ENCODE results near the gene SEMA3G. TPM values are rescaled to one million over a fixed set of nuclear protein-coding genes. Genes with fewer than 3 reads are reported as not detected.

The SEMA3G gene
- total RNA-seq, 3 donors from 2014 or later (not counting 1 experiment from before 2014, with no cell fraction given): 0.07 to 0.55 TPM; not detected in 1

DNA sequence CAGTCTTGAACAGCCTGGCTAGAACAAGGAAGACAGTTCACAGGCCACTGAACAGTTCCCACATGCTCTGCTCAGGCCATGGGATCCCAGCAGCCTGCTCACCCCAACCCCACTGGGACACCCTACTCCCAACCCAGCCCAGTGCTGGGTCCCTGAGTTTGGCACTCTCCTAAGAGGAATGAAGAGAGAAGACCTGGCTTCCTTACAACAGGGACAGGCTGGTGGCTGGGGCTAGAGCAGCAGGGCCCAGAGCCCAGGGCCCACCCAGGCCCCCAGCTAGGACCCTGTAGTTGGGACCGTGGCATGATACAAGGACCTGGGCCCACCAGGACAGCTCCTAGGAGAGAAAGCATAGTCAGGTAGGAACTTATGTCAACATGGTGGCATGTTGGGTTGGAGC is 43.4 kb downstream of the SEMA3G start:
- H3K9me3 Mint-ChIP-seq: no peaks in the 10 kb centered on the region
- DNase-seq (no peak), ATAC-seq (peak in 1 of 3 donors; percentile 8)
- Histone ChIP-seq H3K4me1 (ENCODE audit: control insufficient read depth, insufficient read depth, low read length) (peaks cover 3% of the 10 kb centered on the region), H3K27ac (ENCODE audit: low read length) (no peak overlapping the region), H3K36me3 (ENCODE audit: control insufficient read depth, insufficient read depth, low read length) (peaks cover 66% of the 10 kb centered on the region), H3K27me3 (ENCODE audit: control insufficient read depth, insufficient read depth, low read length) (no peaks in the 10 kb centered on the region), H3K4me3 (ENCODE audit: low read length) (no peak overlapping the region), H3K9me3 (ENCODE audit: control insufficient read depth, insufficient read depth, low read length) (no peaks in the 10 kb centered on the region)
- intact Hi-C loops (cut with micrococcal nuclease): no loop called here
- H3K4me3 Mint-ChIP-seq: no peak overlapping the region
- peak overlapping the region; percentile 13 to 21 for H3K27ac Mint-ChIP-seq
- TF ChIP-seq CTCF (IDR thresholded peaks at IDR 0.05): no peak
- WGBS (ENCODE audit: insufficient coverage): 96% methylated on average over 1 of the region's 1 CpG
- H3K27me3 Mint-ChIP-seq (ENCODE audit: low read depth in 2 of 2): no peaks in the 10 kb centered on the region
- H3K4me1 Mint-ChIP-seq: peaks cover 0 to 8% of the 10 kb centered on the region in 2 donors
- no peaks in the 10 kb centered on the region for H3K36me3 Mint-ChIP-seq

DNA sequence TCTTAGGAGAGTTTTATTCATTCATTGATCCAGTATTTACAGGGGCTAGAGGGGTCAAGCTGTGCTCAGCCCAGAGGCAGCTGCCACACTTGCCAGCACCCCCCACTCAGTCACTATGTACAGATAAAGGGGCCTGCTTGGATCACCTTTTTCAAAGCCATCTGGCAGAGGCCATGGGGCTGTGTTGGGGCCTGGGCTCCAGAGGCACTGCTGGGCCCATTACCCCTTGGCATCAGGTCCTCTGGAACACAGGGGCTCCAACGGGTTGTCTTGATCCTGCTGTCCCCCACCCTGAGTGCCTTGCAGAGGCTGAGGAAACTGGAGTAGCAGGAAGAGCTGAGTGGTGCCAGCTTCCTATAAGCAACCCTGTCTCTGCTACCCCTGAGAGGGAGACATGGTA is 43.9 kb downstream of the SEMA3G start:
- Mint-ChIP-seq H3K4me1 (peaks cover 0 to 8% of the 10 kb centered on the region in 2 donors), H3K9me3 (no peaks in the 10 kb centered on the region), H3K4me3 (no peak overlapping the region), H3K27me3 (ENCODE audit: low read depth in 2 of 2) (no peaks in the 10 kb centered on the region), H3K36me3 (no peaks in the 10 kb centered on the region), H3K27ac (peak overlapping the region; percentile 13 to 21)
- no peak for DNase-seq
- H3K4me3 ChIP-seq (ENCODE audit: low read length): no peak overlapping the region
- intact Hi-C loops (cut with micrococcal nuclease): no loop called here
- H3K27ac ChIP-seq (ENCODE audit: low read length): no peak overlapping the region
- peaks cover 61% of the 10 kb centered on the region for H3K36me3 ChIP-seq (ENCODE audit: control insufficient read depth, insufficient read depth, low read length)
- no peaks in the 10 kb centered on the region for H3K27me3 ChIP-seq (ENCODE audit: control insufficient read depth, insufficient read depth, low read length)
- 100% methylated on average over 1 of the region's 1 CpG for WGBS (ENCODE audit: insufficient coverage)
- TF ChIP-seq CTCF (IDR thresholded peaks at IDR 0.05): no peak
- H3K4me1 ChIP-seq (ENCODE audit: control insufficient read depth, insufficient read depth, low read length): no peaks in the 10 kb centered on the region
- no peaks in the 10 kb centered on the region for H3K9me3 ChIP-seq (ENCODE audit: control insufficient read depth, insufficient read depth, low read length)
- ATAC-seq: peak in 1 of 3 donors; percentile 19

DNA sequence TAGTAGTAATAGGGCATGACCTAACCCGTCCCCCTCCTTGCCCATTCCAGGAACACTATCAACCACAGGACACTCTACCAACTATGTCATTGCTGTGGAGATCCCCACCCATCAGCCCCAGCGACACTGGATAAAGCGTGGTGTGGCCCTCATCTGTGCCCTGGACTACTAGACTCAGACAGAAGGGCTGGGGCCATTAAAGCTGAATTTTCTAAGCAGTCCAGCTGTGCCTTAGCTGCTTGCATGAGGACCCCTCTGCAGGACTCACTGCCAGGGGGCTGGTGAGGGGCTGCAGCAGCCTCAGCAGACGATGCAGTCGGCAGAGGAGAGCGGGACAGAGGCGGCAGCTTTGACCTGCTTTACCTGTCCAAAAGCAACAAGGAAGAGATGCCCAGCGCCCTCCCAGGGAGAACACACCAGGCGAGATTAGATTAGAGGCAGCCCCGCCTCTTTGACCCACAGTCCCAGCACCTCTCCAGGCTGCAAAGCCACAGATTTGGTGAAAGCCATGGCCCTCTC is 44.6 kb downstream of the SEMA3G start:
- no peaks in the 10 kb centered on the region for H3K9me3 ChIP-seq (ENCODE audit: control insufficient read depth, insufficient read depth, low read length)
- no peak overlapping the region for H3K4me3 ChIP-seq (ENCODE audit: low read length)
- DNase-seq: no peak
- Mint-ChIP-seq H3K4me3 (no peak overlapping the region), H3K4me1 (peaks cover 0 to 8% of the 10 kb centered on the region in 2 donors), H3K27ac (peak overlapping the region; percentile 21 to 44), H3K9me3 (no peaks in the 10 kb centered on the region), H3K36me3 (no peaks in the 10 kb centered on the region), H3K27me3 (ENCODE audit: low read depth in 2 of 2) (no peaks in the 10 kb centered on the region)
- intact Hi-C loops (cut with micrococcal nuclease): no loop called here
- peak in 1 of 3 donors; percentile 3 for ATAC-seq
- WGBS (ENCODE audit: insufficient coverage): 83% methylated on average over 10 of the region's 10 CpGs
- peaks cover 54% of the 10 kb centered on the region for H3K36me3 ChIP-seq (ENCODE audit: control insufficient read depth, insufficient read depth, low read length)
- TF ChIP-seq CTCF (IDR thresholded peaks at IDR 0.05): no peak
- no peaks in the 10 kb centered on the region for H3K4me1 ChIP-seq (ENCODE audit: control insufficient read depth, insufficient read depth, low read length)
- no peaks in the 10 kb centered on the region for H3K27me3 ChIP-seq (ENCODE audit: control insufficient read depth, insufficient read depth, low read length)
- no peak overlapping the region for H3K27ac ChIP-seq (ENCODE audit: low read length)

DNA sequence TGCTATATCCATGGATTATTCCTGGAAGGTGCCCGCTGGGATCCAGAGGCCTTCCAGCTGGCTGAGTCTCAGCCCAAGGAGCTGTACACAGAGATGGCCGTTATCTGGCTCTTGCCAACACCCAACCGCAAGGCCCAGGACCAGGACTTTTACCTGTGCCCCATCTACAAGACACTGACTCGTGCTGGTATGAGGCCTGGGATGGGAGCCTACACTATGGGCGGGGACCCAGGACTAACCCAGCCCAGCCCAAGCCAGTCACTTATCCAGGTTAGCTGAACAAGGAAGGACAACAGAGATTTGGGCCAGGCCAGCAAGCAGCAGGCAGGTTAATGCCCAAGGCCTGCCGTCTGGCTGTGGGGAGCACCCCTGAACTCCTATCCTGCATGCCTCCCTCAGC is 45.3 kb downstream of the SEMA3G start:
- WGBS (ENCODE audit: insufficient coverage): 97% methylated on average over 6 of the region's 6 CpGs
- intact Hi-C loops (cut with micrococcal nuclease): no loop called here
- H3K27ac ChIP-seq (ENCODE audit: low read length): no peak overlapping the region
- peaks cover 47% of the 10 kb centered on the region for H3K36me3 ChIP-seq (ENCODE audit: control insufficient read depth, insufficient read depth, low read length)
- Mint-ChIP-seq H3K27me3 (ENCODE audit: low read depth in 2 of 2) (no peaks in the 10 kb centered on the region), H3K4me1 (peaks cover 0 to 8% of the 10 kb centered on the region in 2 donors), H3K27ac (no peak overlapping the region), H3K4me3 (no peak overlapping the region), H3K36me3 (no peaks in the 10 kb centered on the region), H3K9me3 (no peaks in the 10 kb centered on the region)
- DNase-seq (no peak), ATAC-seq (peak in 1 of 3 donors; percentile 3)
- no peaks in the 10 kb centered on the region for H3K27me3 ChIP-seq (ENCODE audit: control insufficient read depth, insufficient read depth, low read length)
- H3K4me3 ChIP-seq (ENCODE audit: low read length): no peak overlapping the region
- no peaks in the 10 kb centered on the region for H3K4me1 ChIP-seq (ENCODE audit: control insufficient read depth, insufficient read depth, low read length)
- no peak for TF ChIP-seq CTCF (IDR thresholded peaks at IDR 0.05)
- no peaks in the 10 kb centered on the region for H3K9me3 ChIP-seq (ENCODE audit: control insufficient read depth, insufficient read depth, low read length)
